K562 (cell line): ENCODE results near the gene IL23R. TPM values are rescaled to one million over a fixed set of nuclear protein-coding genes. Genes with fewer than 3 reads are reported as not detected.
A peak's percentile ranks its signal among the peaks of the same experiment; 100 is the strongest.

Experiments
- AFF1 ChIP-seq, 2 experiments: fragments of 450-650 bp; IDR thresholded peaks; 2 replicates each; pipeline ENCODE4 v1.6.1; 2018; ENCODE audit warnings: mild to moderate bottlenecking in 2 of 2, low read depth in 1 of 2; ENCODE audit not compliant: partially characterized antibody in 2 of 2
- JUNB ChIP-seq: fragments of 450-650 bp; formaldehyde crosslinking; conservative IDR thresholded peaks from 2 replicates; pipeline ENCODE4 v1.4.0; 2020; ENCODE audit warnings: mild to moderate bottlenecking
- KAT2B ChIP-seq: IDR thresholded peaks from one replicate; pipeline ENCODE4 v1.6.1; 2012; ENCODE audit warnings: low read depth, mild to moderate bottlenecking, control low read depth, inconsistent platforms, low read length, moderate library complexity
- MAFG ChIP-seq: fragments of 450-650 bp; conservative IDR thresholded peaks from 2 replicates; pipeline ENCODE4 v1.6.1; 2016; ENCODE audit warnings: missing genetic modification characterization, missing compliant biosample characterization
- RBM15 ChIP-seq: fragments of 200-400 bp; formaldehyde crosslinking; IDR thresholded peaks from 2 replicates; pipeline ENCODE4 v1.6.1; 2018; ENCODE audit warnings: mild to moderate bottlenecking, low read length, moderate library complexity; ENCODE audit not compliant: insufficient read depth
- SFPQ ChIP-seq: fragments of 200-400 bp; formaldehyde crosslinking; IDR thresholded peaks from 2 replicates; pipeline ENCODE4 v1.6.1; 2017; ENCODE audit warnings: mild to moderate bottlenecking, low read depth, low read length, moderate library complexity
- ZKSCAN8 ChIP-seq: fragments of 200-800 bp; sonication (Bioruptor generic); IDR thresholded peaks from 2 replicates; pipeline ENCODE4 v1.6.1; 2016; ENCODE audit warnings: missing genetic modification characterization, missing compliant biosample characterization
- ZNF274 ChIP-seq: IDR thresholded peaks from 2 replicates; pipeline ENCODE4 v1.6.1; 2011; ENCODE audit warnings: low read depth, mild to moderate bottlenecking, low read length, moderate library complexity, borderline replicate concordance
- ZNF609 ChIP-seq: sonication (generic); formaldehyde crosslinking; IDR thresholded peaks from 2 replicates; pipeline ENCODE4 v1.8.1; 2023; ENCODE audit warnings: missing genetic modification reagents, mild to moderate bottlenecking, borderline replicate concordance
- polyA plus RNA-seq, 8 experiments: library from polyadenylated mRNA; depleted of rRNA in 4 of 8; stranded (reverse) in 5 of 8; unstranded in 3 of 8; fragments of >200 nt; fragmentation: Nextera tagmentation in 2 of 8; fragmentation: Illumina TruSeq in 1 of 8; extraction: Ambion mirVana in 2 of 8; extraction: Trizol in 1 of 8; gene quantifications; 2 replicates each; pipeline versions ENCODE4 v1.2.1 to v1.2.3, GENCODE V29; 2011 to 2014; ENCODE audit warnings: inconsistent platforms in 1 of 8, missing spikeins in 1 of 8
- total RNA-seq, 7 experiments: library from RNA; depleted of rRNA in 6 of 7; stranded (reverse); fragments of >200 nt in 6 of 7; fragmentation: Illumina TruSeq in 2 of 7; extraction: Trizol in 2 of 7; gene quantifications; 2 replicates each; pipeline versions ENCODE4 v1.2.1 to v1.2.3, GENCODE V29; 2011 to 2021; ENCODE audit warnings: low replicate concordance in 1 of 7
- TF ChIP-seq, protein P1 (sequence below), 2 experiments: fragments of 450-650 bp; conservative IDR thresholded peaks; 2 replicates each; pipeline ENCODE4 v1.6.1; 2017; ENCODE audit warnings: mild to moderate bottlenecking in 2 of 2, moderate library complexity in 2 of 2
- TF ChIP-seq, protein P2 (sequence below): fragments of 250-450 bp; sonication (Bioruptor Pico); IDR thresholded peaks from 2 replicates; pipeline ENCODE4 v1.8.0; 2021; ENCODE audit warnings: borderline replicate concordance, mild to moderate bottlenecking, moderate library complexity; ENCODE audit not compliant: poor library complexity, severe bottlenecking

The IL23R gene
- total and polyA plus RNA-seq, 9 of the 15 experiments (the other 6 are each of a cell fraction or from before 2014, with no cell fraction given), result 4.4 to 52.7 (median 22.8) TPM

- TF ChIP-seq SFPQ (no peak), ZKSCAN8 (CRISPR knock-in tag) (0 out of 2 replicates have a peak, but pooled peaks have one; percentile 38), KAT2B (no peak), ZNF609 (CRISPR knock-in tag) (no peak), AFF1 (IDR thresholded peaks at IDR 0.05; ENCODE audit: low read depth in 1 of 2, partially characterized antibody in 2 of 2) (no peak), JUNB (CRISPR knock-in tag) (no peak), ZNF274 (no peak), RBM15 (no peak), MAFG (tag) (peak; percentile 94)
- TF ChIP-seq, protein P1, sequence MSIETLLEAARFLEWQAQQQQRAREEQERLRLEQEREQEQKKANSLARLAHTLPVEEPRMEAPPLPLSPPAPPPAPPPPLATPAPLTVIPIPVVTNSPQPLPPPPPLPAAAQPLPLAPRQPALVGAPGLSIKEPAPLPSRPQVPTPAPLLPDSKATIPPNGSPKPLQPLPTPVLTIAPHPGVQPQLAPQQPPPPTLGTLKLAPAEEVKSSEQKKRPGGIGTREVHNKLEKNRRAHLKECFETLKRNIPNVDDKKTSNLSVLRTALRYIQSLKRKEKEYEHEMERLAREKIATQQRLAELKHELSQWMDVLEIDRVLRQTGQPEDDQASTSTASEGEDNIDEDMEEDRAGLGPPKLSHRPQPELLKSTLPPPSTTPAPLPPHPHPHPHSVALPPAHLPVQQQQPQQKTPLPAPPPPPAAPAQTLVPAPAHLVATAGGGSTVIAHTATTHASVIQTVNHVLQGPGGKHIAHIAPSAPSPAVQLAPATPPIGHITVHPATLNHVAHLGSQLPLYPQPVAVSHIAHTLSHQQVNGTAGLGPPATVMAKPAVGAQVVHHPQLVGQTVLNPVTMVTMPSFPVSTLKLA (conservative IDR thresholded peaks at IDR 0.05), result peak in 1 of 2 experiments; percentile 31; a peak in 2 of 4 replicates
- TF ChIP-seq, protein P2, sequence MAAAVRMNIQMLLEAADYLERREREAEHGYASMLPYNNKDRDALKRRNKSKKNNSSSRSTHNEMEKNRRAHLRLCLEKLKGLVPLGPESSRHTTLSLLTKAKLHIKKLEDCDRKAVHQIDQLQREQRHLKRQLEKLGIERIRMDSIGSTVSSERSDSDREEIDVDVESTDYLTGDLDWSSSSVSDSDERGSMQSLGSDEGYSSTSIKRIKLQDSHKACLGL (CRISPR knock-in tag), result no peak
Observed at GRCh38 chr1:67191668-67192520, 25.6 kb downstream of the IL23R start (continued).
